Kidney epithelial cell (primary cell): ENCODE data around the gene WT1. TPM values are rescaled to one million over a fixed set of nuclear protein-coding genes. Genes with fewer than 3 reads are reported as not detected.

Experiments used
- DNase-seq: peaks from one replicate; pipeline ENCODE4 v3.0.0-alpha.2; 2010; ENCODE audit warnings: low read depth
- H3K27me3 ChIP-seq: 2 replicates; pipeline ENCODE4 v1.6.0; 2011; ENCODE audit warnings: low read length; ENCODE audit not compliant: control insufficient read depth, insufficient read depth
- H3K36me3 ChIP-seq: 2 replicates; pipeline ENCODE4 v1.5.1; 2011; ENCODE audit warnings: low read length; ENCODE audit not compliant: control insufficient read depth, insufficient read depth
- H3K4me3 ChIP-seq: 2 replicates; pipeline ENCODE4 v1.5.1; 2011; ENCODE audit warnings: low read depth, mild to moderate bottlenecking, control low read depth, low read length
- CTCF ChIP-seq: IDR thresholded peaks from 2 replicates; pipeline ENCODE4 v1.5.1; 2011; ENCODE audit warnings: mild to moderate bottlenecking, moderate library complexity, low read length, control low read depth, inconsistent platforms; ENCODE audit not compliant: insufficient read depth, poor library complexity, severe bottlenecking
- total RNA-seq: library from RNA; depleted of rRNA; stranded (reverse); fragments of >200 nt; gene quantifications from 2 replicates; pipeline ENCODE4 v1.2.3, GENCODE V29; 2015

Gene WT1
- total RNA-seq, 1 donor from 2014 or later, result 8.5 TPM

- no peak for TF ChIP-seq CTCF
- Histone ChIP-seq H3K36me3 (no peaks in the 10 kb centered on the region), H3K4me3 (no peak overlapping the region), H3K27me3 (no peaks in the 10 kb centered on the region)
- DNase-seq, result no peak
These were observed 32.5 kb downstream of the WT1 start for GRCh38 chr11:32402836-32403235.

DNA sequence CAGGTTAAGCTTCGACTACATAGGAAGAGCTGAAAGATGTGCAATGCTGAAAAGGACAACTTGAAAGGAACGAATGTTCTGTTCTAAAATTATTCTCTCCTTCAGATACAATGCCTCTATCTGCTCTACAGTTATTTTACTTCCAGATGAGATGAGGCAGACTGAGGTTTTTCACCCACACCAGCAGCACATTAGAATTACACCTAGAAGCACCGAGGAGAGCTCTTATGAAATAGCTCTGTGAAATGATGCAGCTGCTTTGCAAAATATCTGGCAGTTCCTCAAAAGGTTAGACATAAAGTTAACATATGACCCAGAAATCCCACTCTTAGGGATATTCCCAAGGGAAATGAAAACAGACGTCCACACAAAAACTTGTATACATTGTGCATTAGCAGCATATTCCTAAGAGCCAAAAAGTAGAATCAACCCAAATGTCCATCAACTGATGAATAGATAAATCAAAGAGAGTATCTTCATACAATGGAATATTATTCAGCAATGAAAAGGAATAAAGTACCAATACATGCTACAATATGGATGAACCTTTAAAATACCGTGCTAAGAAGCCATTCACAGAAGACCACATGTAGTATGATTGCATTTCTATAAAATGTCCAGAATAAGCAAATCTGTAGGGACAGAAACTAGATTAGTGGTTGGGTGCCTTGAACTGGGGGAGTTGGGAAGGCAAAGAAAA is 34.5 kb downstream of the WT1 start:
- DNase-seq, result no peak
- no peak overlapping the region for H3K4me3 ChIP-seq
- no peaks in the 10 kb centered on the region for H3K27me3 ChIP-seq
- H3K36me3 ChIP-seq, result no peaks in the 10 kb centered on the region
- TF ChIP-seq CTCF, result no peak

DNA sequence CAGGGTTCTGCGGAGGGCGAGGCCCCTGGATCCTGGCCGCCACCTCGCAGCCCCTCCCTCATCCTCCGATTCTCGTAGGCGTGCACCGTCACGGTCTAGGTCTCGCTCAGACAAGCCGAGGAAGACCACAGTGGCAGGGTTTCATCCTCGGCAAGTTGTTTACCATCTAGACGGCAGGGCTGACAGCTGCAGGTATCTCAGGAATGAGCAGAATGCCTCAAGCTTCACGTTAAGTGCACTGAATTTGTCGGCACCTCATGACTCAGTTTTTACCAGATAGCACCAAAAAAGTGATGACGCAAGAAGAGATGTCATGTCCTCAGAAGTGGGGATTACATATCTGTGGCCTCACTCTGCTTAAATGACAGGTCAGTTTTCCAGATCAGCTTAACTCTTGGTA is 35.1 kb downstream of the WT1 start:
- Histone ChIP-seq H3K4me3 (no peak overlapping the region), H3K27me3 (no peaks in the 10 kb centered on the region), H3K36me3 (no peaks in the 10 kb centered on the region)
- no peak for TF ChIP-seq CTCF
- no peak for DNase-seq

- TF ChIP-seq CTCF, result no peak
- Histone ChIP-seq H3K36me3 (no peaks in the 10 kb centered on the region), H3K27me3 (no peaks in the 10 kb centered on the region), H3K4me3 (no peak overlapping the region)
- DNase-seq, result no peak
These were observed 38.3 kb downstream of the WT1 start for GRCh38 chr11:32396991-32397390.

DNA sequence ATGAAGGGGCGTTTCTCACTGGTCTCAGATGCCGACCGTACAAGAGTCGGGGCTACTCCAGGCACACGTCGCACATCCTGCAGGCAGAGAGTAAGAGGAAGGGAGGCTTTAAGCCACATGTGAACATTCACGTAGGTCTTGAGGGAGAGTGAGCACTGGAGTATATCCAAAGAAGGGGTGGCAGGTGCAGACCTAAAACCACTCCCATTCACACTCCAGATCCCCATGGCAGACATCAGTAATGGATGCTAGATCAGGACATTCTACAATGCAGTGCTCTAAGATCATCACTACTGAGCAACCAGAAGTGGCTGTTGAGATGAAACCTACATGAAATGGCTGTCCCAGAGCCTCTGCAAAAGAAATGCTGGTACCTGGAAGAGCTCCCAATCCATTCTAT is 39.0 kb downstream of the WT1 start:
- H3K4me3 ChIP-seq, result no peak overlapping the region
- no peak for DNase-seq
- no peaks in the 10 kb centered on the region for H3K36me3 ChIP-seq
- H3K27me3 ChIP-seq, result no peaks in the 10 kb centered on the region
- TF ChIP-seq CTCF, result no peak

- no peak overlapping the region for H3K4me3 ChIP-seq
- H3K36me3 ChIP-seq, result no peaks in the 10 kb centered on the region
- H3K27me3 ChIP-seq, result no peaks in the 10 kb centered on the region
- no peak for TF ChIP-seq CTCF
- no peak for DNase-seq
These were observed 40.2 kb downstream of the WT1 start for GRCh38 chr11:32395127-32395526.
